ENCODE measurements around the gene THBS1. TPM values are rescaled to one million over a fixed set of nuclear protein-coding genes. Genes with fewer than 3 reads are reported as not detected.

THBS1 gene
- total RNA-seq, 1 donor from 2014 or later, result 17.3 TPM

- Mint-ChIP-seq H3K27me3 (ENCODE audit: low read depth) (no peaks in the 10 kb centered on the region), H3K4me1 (no peaks in the 10 kb centered on the region), H3K4me3 (no peak overlapping the region), H3K9me3 (peaks cover 7% of the 10 kb centered on the region), H3K36me3 (ENCODE audit: low read depth) (peaks cover 22% of the 10 kb centered on the region), H3K27ac (ENCODE audit: unreplicated experiment) (no peak overlapping the region)
- no peak for DNase-seq (ENCODE audit: low read depth, low spot score)
- no peak for TF ChIP-seq CTCF (conservative IDR thresholded peaks at IDR 0.05)
Measured at GRCh38 chr15:39618063-39618823, 37.4 kb downstream of the THBS1 start.

- no peaks in the 10 kb centered on the region for H3K4me1 Mint-ChIP-seq
Measured at GRCh38 chr15:39621210-39621609, 40.3 kb downstream of the THBS1 start.

GRCh38 chr15:39621976-39622375 lies 41.1 kb downstream of the THBS1 start:
- TF ChIP-seq CTCF (conservative IDR thresholded peaks at IDR 0.05), result no peak
- H3K9me3 Mint-ChIP-seq, result no peaks in the 10 kb centered on the region
- H3K4me1 Mint-ChIP-seq, result no peaks in the 10 kb centered on the region
- no peaks in the 10 kb centered on the region for H3K27me3 Mint-ChIP-seq (ENCODE audit: low read depth)
- no peaks in the 10 kb centered on the region for H3K36me3 Mint-ChIP-seq (ENCODE audit: low read depth)
- DNase-seq (ENCODE audit: low read depth, low spot score), result no peak
- H3K4me3 Mint-ChIP-seq, result no peak overlapping the region
- no peak overlapping the region for H3K27ac Mint-ChIP-seq (ENCODE audit: unreplicated experiment)

More at GRCh38 chr15:39621210-39621609, 40.3 kb downstream of the THBS1 start:
- Mint-ChIP-seq H3K9me3 (no peaks in the 10 kb centered on the region), H3K27me3 (ENCODE audit: low read depth) (no peaks in the 10 kb centered on the region), H3K4me3 (no peak overlapping the region), H3K27ac (ENCODE audit: unreplicated experiment) (no peak overlapping the region), H3K36me3 (ENCODE audit: low read depth) (peaks cover 5% of the 10 kb centered on the region)
- TF ChIP-seq CTCF (conservative IDR thresholded peaks at IDR 0.05), result no peak
- DNase-seq (ENCODE audit: low read depth, low spot score), result no peak

GRCh38 chr15:39622660-39623516 lies 42.0 kb downstream of the THBS1 start:
- peaks cover 4% of the 10 kb centered on the region for H3K36me3 Mint-ChIP-seq (ENCODE audit: low read depth)
- no peaks in the 10 kb centered on the region for H3K4me1 Mint-ChIP-seq
- H3K27ac Mint-ChIP-seq (ENCODE audit: unreplicated experiment), result no peak overlapping the region
- no peak overlapping the region for H3K4me3 Mint-ChIP-seq
- no peaks in the 10 kb centered on the region for H3K27me3 Mint-ChIP-seq (ENCODE audit: low read depth)
- DNase-seq (ENCODE audit: low read depth, low spot score), result no peak
- H3K9me3 Mint-ChIP-seq, result no peaks in the 10 kb centered on the region
- TF ChIP-seq CTCF (conservative IDR thresholded peaks at IDR 0.05), result no peak

GRCh38 chr15:39623529-39623931 lies 42.7 kb downstream of the THBS1 start:
- Mint-ChIP-seq H3K4me3 (no peak overlapping the region), H3K36me3 (ENCODE audit: low read depth) (peaks cover 4% of the 10 kb centered on the region), H3K9me3 (no peaks in the 10 kb centered on the region), H3K4me1 (no peaks in the 10 kb centered on the region), H3K27me3 (ENCODE audit: low read depth) (no peaks in the 10 kb centered on the region), H3K27ac (ENCODE audit: unreplicated experiment) (no peak overlapping the region)
- no peak for DNase-seq (ENCODE audit: low read depth, low spot score)
- no peak for TF ChIP-seq CTCF (conservative IDR thresholded peaks at IDR 0.05)
